IMR-90 (cell line): ENCODE data around the gene CTNS. TPM values are rescaled to one million over a fixed set of nuclear protein-coding genes. Genes with fewer than 3 reads are reported as not detected.

ENCODE experiments used
- ATAC-seq: fragments of 200-7000 bp; cut with Tn5 transposase; 2 replicates; pipeline ENCODE4 v1.9.1; 2020; ENCODE audit warnings: low read depth, mild to moderate bottlenecking, moderate library complexity
- BruUV-seq: library from RNA; stranded (reverse); fragments of 400-500 nt; replicated peaks from 2 replicates; lab custom pipeline; 2021; lab: Mats Ljungman, UMichigan
- CTCF ChIA-PET: fragments of 300-600 bp; formaldehyde crosslinking; extraction: SDS; loops from one replicate; lab custom pipeline; 2021; ENCODE audit warnings: antibody characterized with exemption; lab: Yijun Ruan, JAX
- POLR2A ChIA-PET: fragments of 300-600 bp; sonication (Branson Sonifier 250); formaldehyde crosslinking; loops from one replicate; lab custom pipeline; 2022; ENCODE audit warnings: antibody characterized with exemption; ENCODE audit not compliant: unreplicated experiment; lab: Charles Lee
- DNase-seq: peaks from one replicate; pipeline ENCODE4 v3.0.0; 2013
- H2AFZ ChIP-seq: replicated peaks from 2 replicates; pipeline ENCODE3; 2013; ENCODE audit warnings: low read length, mild to moderate bottlenecking; ENCODE audit not compliant: poor library complexity
- H2AK5ac ChIP-seq: 2 replicates; pipeline ENCODE4 v1.6.1; 2013; ENCODE audit warnings: low read depth, low read length, inconsistent platforms
- H2AK9ac ChIP-seq: replicated peaks from 2 replicates; pipeline ENCODE3; 2013; ENCODE audit warnings: mild to moderate bottlenecking, low read depth, low read length, moderate library complexity; ENCODE audit not compliant: poor library complexity
- H2BK120ac ChIP-seq: 2 replicates; pipeline ENCODE4 v1.6.1; 2013; ENCODE audit warnings: low read depth, low read length, inconsistent platforms
- H2BK15ac ChIP-seq: 3 replicates; pipeline ENCODE4 v1.6.1; 2013; ENCODE audit warnings: low read depth, low read length, inconsistent platforms
- H2BK20ac ChIP-seq: 2 replicates; pipeline ENCODE4 v1.6.1; 2013; ENCODE audit warnings: low read depth, mild to moderate bottlenecking, inconsistent platforms, low read length, moderate library complexity
- H2BK5ac ChIP-seq: 2 replicates; pipeline ENCODE4 v1.6.1; 2013; ENCODE audit warnings: mild to moderate bottlenecking, low read depth, low read length, inconsistent platforms; ENCODE audit not compliant: poor library complexity, severe bottlenecking
- H3K14ac ChIP-seq: replicated peaks from 2 replicates; pipeline ENCODE4 v1.6.1; 2013; ENCODE audit warnings: low read depth, low read length, inconsistent platforms
- H3K18ac ChIP-seq: 2 replicates; pipeline ENCODE4 v1.6.1; 2013; ENCODE audit warnings: low read depth, low read length, control low read depth
- H3K23ac ChIP-seq: 2 replicates; pipeline ENCODE4 v1.6.1; 2013; ENCODE audit warnings: low read depth, low read length, inconsistent platforms
- H3K27ac ChIP-seq: 2 replicates; pipeline ENCODE4 v1.5.1; 2013; ENCODE audit warnings: mild to moderate bottlenecking, control low read depth, low read length; ENCODE audit not compliant: insufficient read depth
- H3K27me3 ChIP-seq: 2 replicates; pipeline ENCODE4 v1.6.1; 2013; ENCODE audit warnings: low read length; ENCODE audit not compliant: control insufficient read depth, insufficient read depth
- H3K36me3 ChIP-seq: 2 replicates; pipeline ENCODE4 v1.6.1; 2013; ENCODE audit warnings: low read length, mixed read lengths; ENCODE audit not compliant: control insufficient read depth, insufficient read depth
- H3K4ac ChIP-seq: 2 replicates; pipeline ENCODE4 v1.6.1; 2013; ENCODE audit warnings: low read depth, low read length, inconsistent platforms
- H3K4me1 ChIP-seq: 2 replicates; pipeline ENCODE4 v1.6.1; 2013; ENCODE audit warnings: low read length, mixed read lengths; ENCODE audit not compliant: control insufficient read depth, insufficient read depth
- H3K4me2 ChIP-seq: 2 replicates; pipeline ENCODE4 v1.6.1; 2013; ENCODE audit warnings: low read depth, mild to moderate bottlenecking, control low read depth, low read length, moderate library complexity
- H3K4me3 ChIP-seq: 2 replicates; pipeline ENCODE4 v1.5.1; 2013; ENCODE audit warnings: low read depth, mild to moderate bottlenecking, control low read depth, low read length, moderate library complexity; ENCODE audit not compliant: insufficient read depth
- H3K56ac ChIP-seq: 2 replicates; pipeline ENCODE4 v1.6.1; 2013; ENCODE audit warnings: low read length, inconsistent platforms; ENCODE audit not compliant: insufficient read depth; ENCODE audit errors: extremely low read depth
- H3K79me1 ChIP-seq, 2 experiments: 2 replicates each; pipeline ENCODE4 v1.6.1; 2013; ENCODE audit warnings: low read length in 2 of 2, inconsistent platforms in 1 of 2, low read depth in 1 of 2
- H3K9ac ChIP-seq: 2 replicates; pipeline ENCODE4 v1.6.1; 2013; ENCODE audit warnings: low read depth, low read length, control low read depth
- H3K9me1 ChIP-seq: 2 replicates; pipeline ENCODE4 v1.6.1; 2013; ENCODE audit warnings: low read length, inconsistent platforms; ENCODE audit not compliant: insufficient read depth
- H3K9me3 ChIP-seq: 2 replicates; pipeline ENCODE4 v1.6.1; 2013; ENCODE audit warnings: low read length; ENCODE audit not compliant: control insufficient read depth, insufficient read depth
- H4K20me1 ChIP-seq: 2 replicates; pipeline ENCODE4 v1.6.1; 2013; ENCODE audit warnings: low read length, inconsistent platforms; ENCODE audit not compliant: insufficient read depth
- H4K5ac ChIP-seq: 2 replicates; pipeline ENCODE4 v1.6.1; 2013; ENCODE audit warnings: mild to moderate bottlenecking, low read depth, low read length, control low read depth
- H4K8ac ChIP-seq, 2 experiments: 2 replicates each; pipeline ENCODE4 v1.6.1; 2013; ENCODE audit warnings: low read depth in 2 of 2, low read length in 2 of 2, control low read depth in 1 of 2, inconsistent platforms in 1 of 2
- H4K91ac ChIP-seq: 2 replicates; pipeline ENCODE4 v1.6.1; 2013; ENCODE audit warnings: low read depth, low read length, inconsistent platforms; ENCODE audit not compliant: insufficient read depth
- MAFK ChIP-seq: IDR thresholded peaks from 2 replicates; pipeline ENCODE4 v1.6.1; 2012; ENCODE audit warnings: low read depth, low read length, improper control_type of control experiment
- MXI1 ChIP-seq: IDR thresholded peaks from 2 replicates; pipeline ENCODE4 v1.6.1; 2012; ENCODE audit warnings: low read depth, mild to moderate bottlenecking, low read length, moderate library complexity, borderline replicate concordance
- WGBS, 2 experiments: methylation state at CpG; one replicate each; pipeline versions ENCODE4 v1.1.5 to v1.1.7; 2013; ENCODE audit warnings: missing lambda C conversion rate in 2 of 2; ENCODE audit not compliant: insufficient read length in 1 of 2; ENCODE audit errors: extremely low coverage in 2 of 2; 5-methylcytosine and 5-hydroxymethylcytosine counted together
- dilution Hi-C: fragments of 300-500 bp; cut with HindIII; formaldehyde crosslinking; loops from one replicate; pipeline ENCODE4 v1.14.3; 2018; ENCODE audit warnings: low sequenced_read_pairs; ENCODE audit not compliant: unreplicated experiment
- in situ Hi-C: fragments of 300-500 bp; cut with MboI; formaldehyde crosslinking; loops from 3 replicates; pipeline ENCODE4 v1.14.3; 2019; ENCODE audit warnings: low sequenced_read_pairs, inconsistent platforms, mixed read lengths
- intact Hi-C: fragments of 100-400 bp; cut with micrococcal nuclease; formaldehyde crosslinking; loops from 2 replicates; pipeline ENCODE4 v1.10.0; 2022
- polyA plus RNA-seq, 3 experiments: library from polyadenylated mRNA; depleted of rRNA; stranded (reverse); fragments of >200 nt; gene quantifications; 2 replicates each; pipeline ENCODE4 v1.2.3, GENCODE V29; 2012; ENCODE audit warnings: low replicate concordance in 1 of 3
- total RNA-seq: library from RNA; depleted of rRNA; stranded (reverse); fragments of >200 nt; gene quantifications from 2 replicates; pipeline ENCODE4 v1.2.3, GENCODE V29; 2012
- TF ChIP-seq, protein P1 (sequence below): fragments of 150-350 bp; IDR thresholded peaks from 2 replicates; pipeline ENCODE4 v1.6.1; 2017; ENCODE audit warnings: mild to moderate bottlenecking, antibody characterized with exemption, low read length, low read depth

The CTNS gene
- total and polyA plus RNA-seq, 2 of the 4 experiments (the other 2 are of a cell fraction) = 4.7 to 5.3 TPM

DNA sequence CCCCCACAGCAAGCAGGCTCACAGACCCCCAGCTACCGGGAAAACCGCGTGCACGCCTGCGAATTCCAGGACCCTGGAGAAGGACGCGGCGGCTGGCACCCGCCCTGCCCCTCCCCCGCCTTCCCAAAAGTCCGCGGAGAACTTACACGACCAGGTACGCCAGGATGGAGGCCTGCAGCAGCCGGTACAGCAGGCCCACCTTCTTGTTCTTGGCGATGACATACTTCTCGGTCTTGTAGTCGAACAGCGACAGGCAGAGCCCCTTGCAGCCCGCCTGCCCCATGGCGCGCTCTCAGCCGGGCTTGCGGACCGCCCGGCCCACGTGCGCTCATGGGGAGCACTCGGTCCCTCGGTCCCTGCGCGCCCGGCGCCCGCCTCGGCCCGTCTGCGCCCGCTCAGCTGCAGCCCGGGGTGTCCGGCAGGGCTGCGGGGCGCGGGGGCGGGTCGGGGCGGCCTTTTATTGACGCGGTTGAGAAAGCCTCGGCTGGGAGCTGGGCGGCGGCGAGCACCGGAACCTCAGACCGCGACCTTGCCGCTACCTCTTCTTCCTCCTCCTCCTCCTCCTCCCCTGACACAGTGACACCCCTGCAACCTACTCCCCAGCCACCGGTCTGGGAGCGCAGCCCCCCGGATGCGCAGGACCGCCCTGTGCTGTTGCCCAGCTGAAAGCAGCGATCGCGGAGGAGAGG is 59.3 kb downstream of the CTNS start, which contains the start of gene P2RX5:
P2RX5 (minus strand) TSS at position 433 of the 689 bp plus-strand sequence; CDS start at position 283, 150 bp downstream.
- no TSS peak for BruUV-seq
- Histone ChIP-seq H2AK9ac (peak within 1 kb of the TSS; percentile 76), H3K27ac (no peak within 1 kb of the TSS; the same call in 1 of the 2 replicates), H3K14ac (no peak within 1 kb of the TSS; the same call in 1 of the 2 replicates), H3K23ac (peak within 1 kb of the TSS; percentile 38; the same call in 1 of the 2 replicates), H3K9me1 (no peaks in the 10 kb centered on the region), H2BK5ac (no peak within 1 kb of the TSS), H2BK15ac (no peak within 1 kb of the TSS), H3K4me1 (peaks cover 4% of the 10 kb centered on the region; the same call in 1 of the 2 replicates), H3K79me1 (no peaks in the 10 kb centered on the region), H2BK120ac (no peak within 1 kb of the TSS), H4K8ac (peak within 1 kb of the TSS in 1 of 2 experiments; percentile 32; a peak in 2 of 4 replicates), H4K91ac (no peak within 1 kb of the TSS), H2BK20ac (no peak within 1 kb of the TSS), H3K4me3 (peak within 1 kb of the TSS; percentile 79), H4K20me1 (no peaks in the 10 kb centered on the region), H3K9me3 (peaks cover 12% of the 10 kb centered on the region), H3K56ac (no peak within 1 kb of the TSS), H2AK5ac (no peak within 1 kb of the TSS; the same call in 1 of the 2 replicates), H3K9ac (peak within 1 kb of the TSS; percentile 62; the same call in 1 of the 2 replicates), H3K36me3 (no peaks in the 10 kb centered on the region), H3K18ac (no peak within 1 kb of the TSS), H3K27me3 (peaks cover 17% of the 10 kb centered on the region), H3K4ac (no peak within 1 kb of the TSS; the same call in 1 of the 2 replicates), H4K5ac (no peak within 1 kb of the TSS), H3K4me2 (peak within 1 kb of the TSS; percentile 99), H2AFZ (peak within 1 kb of the TSS; percentile 94)
- no peak for DNase-seq
- WGBS, 2 experiments = 1% methylated on average over 22 of the region's 65 CpGs; no CpG with 5 or more reads in 1 of the 2 experiments
- CTCF ChIA-PET = interaction anchor here (1.0 to 1.1 kb wide), 2 partner anchors 13 to 37 kb away, joined by 3 read pairs; no protein-coding TSS in a partner anchor
- POLR2A ChIA-PET = no interaction called here
- TF ChIP-seq MXI1 = peak; percentile 85
- TF ChIP-seq, protein P1, sequence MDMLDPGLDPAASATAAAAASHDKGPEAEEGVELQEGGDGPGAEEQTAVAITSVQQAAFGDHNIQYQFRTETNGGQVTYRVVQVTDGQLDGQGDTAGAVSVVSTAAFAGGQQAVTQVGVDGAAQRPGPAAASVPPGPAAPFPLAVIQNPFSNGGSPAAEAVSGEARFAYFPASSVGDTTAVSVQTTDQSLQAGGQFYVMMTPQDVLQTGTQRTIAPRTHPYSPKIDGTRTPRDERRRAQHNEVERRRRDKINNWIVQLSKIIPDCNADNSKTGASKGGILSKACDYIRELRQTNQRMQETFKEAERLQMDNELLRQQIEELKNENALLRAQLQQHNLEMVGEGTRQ = peak; percentile 27; the same call in 1 of the 2 replicates
- no peak for TF ChIP-seq MAFK
- peak; percentile 82 for ATAC-seq
- in situ Hi-C loops (no loop called here), intact Hi-C loops (loop anchor here (1.0 kb wide), 1 partner anchor 38 kb away; no protein-coding TSS in a partner anchor), dilution Hi-C loops (no loop called here)
